ENCODE results near the gene PKDREJ.

The PKDREJ gene

GRCh38 chr22:46233231-46233630 is 29.9 kb downstream of the PKDREJ start:
- DNase-seq = peak; percentile 33

- DNase-seq = no peak
Measured at GRCh38 chr22:46230262-46230901, 32.8 kb downstream of the PKDREJ start.

GRCh38 chr22:46229701-46230100 is 33.4 kb downstream of the PKDREJ start:
- DNase-seq = no peak

- no peak for DNase-seq
Measured at GRCh38 chr22:46226577-46226976, 36.6 kb downstream of the PKDREJ start.

- no peak for DNase-seq
Measured at GRCh38 chr22:46225631-46226030, 37.5 kb downstream of the PKDREJ start.

- DNase-seq = no peak
Measured at GRCh38 chr22:46224898-46225290, 38.2 kb downstream of the PKDREJ start.

GRCh38 chr22:46224044-46224897 is 38.9 kb downstream of the PKDREJ start:
- no peak for DNase-seq

- DNase-seq = no peak
Measured at GRCh38 chr22:46220921-46221320, 42.2 kb downstream of the PKDREJ start.

GRCh38 chr22:46219636-46220035 is 43.5 kb downstream of the PKDREJ start:
- no peak for DNase-seq

- no peak for DNase-seq
Measured at GRCh38 chr22:46214616-46215015, 48.5 kb downstream of the PKDREJ start.

GRCh38 chr22:46214149-46214548 is 49.0 kb downstream of the PKDREJ start:
- no peak for DNase-seq

- DNase-seq = no peak
Measured at GRCh38 chr22:46213052-46213451, 50.1 kb downstream of the PKDREJ start.

GRCh38 chr22:46212195-46212594 is 50.9 kb downstream of the PKDREJ start:
- no peak for DNase-seq

- DNase-seq = no peak
Measured at GRCh38 chr22:46209262-46209661, 53.9 kb downstream of the PKDREJ start.

All from amniotic stem cell (primary cell).